HG03159 (cell line): ENCODE data around the gene ZNF841.
A peak's percentile ranks its signal among the peaks of the same experiment; 100 is the strongest.
"Not testable (repeated sequence)": the region's sequence is repeated elsewhere in the genome, so short reads cannot be mapped to it uniquely, and the experiment has no call there.

Experiments used
- ATAC-seq: cut with Tn5 transposase; IDR thresholded peaks from one replicate; pipeline ENCODE4 v1.9.1; 2021; ENCODE audit warnings: mild to moderate bottlenecking, moderate library complexity; ENCODE audit not compliant: unreplicated experiment

Gene ZNF841

DNA sequence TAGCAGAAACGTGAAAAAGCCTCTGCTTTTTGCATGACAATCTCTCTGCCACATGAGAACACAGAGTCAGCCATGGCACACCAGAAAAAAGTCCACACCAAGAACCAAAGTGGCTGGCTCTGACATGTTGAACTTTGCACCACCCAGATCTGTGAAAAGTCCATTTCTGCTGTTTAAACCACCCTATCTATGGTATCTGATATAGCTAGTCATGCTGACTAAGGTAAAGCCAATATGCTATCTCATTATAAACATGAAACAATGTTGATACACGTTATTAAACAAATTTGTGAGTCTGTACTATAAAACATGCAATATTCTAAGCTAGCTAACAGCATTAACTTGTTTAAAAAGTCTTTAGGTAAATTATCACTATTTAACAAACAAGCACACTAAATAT is 25.9 kb downstream of the ZNF841 start:
- ATAC-seq: no peak

- no peak for ATAC-seq
Observed at GRCh38 chr19:52066258-52066863, 29.2 kb downstream of the ZNF841 start.

- no peak for ATAC-seq
Observed at GRCh38 chr19:52065399-52065798, 30.2 kb downstream of the ZNF841 start.

GRCh38 chr19:52056480-52056879 is 39.1 kb downstream of the ZNF841 start:
- ATAC-seq: not testable (repeated sequence)

GRCh38 chr19:52051736-52052135 is 43.8 kb downstream of the ZNF841 start:
- not testable (repeated sequence) for ATAC-seq

- peak; percentile 86 for ATAC-seq
Observed at GRCh38 chr19:52048555-52049501, 46.7 kb downstream of the ZNF841 start, which contains the start of gene ZNF432. Gene ZNF432 (minus strand): TSS chr19:52048838. CDS start chr19:52046868, 1,970 bp downstream.

DNA sequence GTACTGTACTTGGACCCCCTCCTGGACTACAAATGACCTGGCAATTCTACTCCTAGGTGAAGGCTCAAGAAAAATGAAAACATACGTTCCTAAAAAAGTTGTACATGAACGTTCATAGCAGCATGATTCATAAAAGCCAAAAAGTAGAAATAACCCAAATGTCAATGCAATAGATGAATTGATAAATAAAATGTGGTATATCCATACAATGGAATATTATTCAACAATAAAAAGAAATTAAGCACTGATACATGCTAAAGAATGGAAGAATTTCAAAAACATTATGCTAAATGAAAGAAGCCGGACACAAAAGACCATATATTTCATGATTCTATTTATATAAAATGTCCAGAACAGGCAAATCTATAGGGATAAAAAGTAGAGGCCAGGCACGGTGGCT is 56.4 kb downstream of the ZNF841 start:
- ATAC-seq: no peak

DNA sequence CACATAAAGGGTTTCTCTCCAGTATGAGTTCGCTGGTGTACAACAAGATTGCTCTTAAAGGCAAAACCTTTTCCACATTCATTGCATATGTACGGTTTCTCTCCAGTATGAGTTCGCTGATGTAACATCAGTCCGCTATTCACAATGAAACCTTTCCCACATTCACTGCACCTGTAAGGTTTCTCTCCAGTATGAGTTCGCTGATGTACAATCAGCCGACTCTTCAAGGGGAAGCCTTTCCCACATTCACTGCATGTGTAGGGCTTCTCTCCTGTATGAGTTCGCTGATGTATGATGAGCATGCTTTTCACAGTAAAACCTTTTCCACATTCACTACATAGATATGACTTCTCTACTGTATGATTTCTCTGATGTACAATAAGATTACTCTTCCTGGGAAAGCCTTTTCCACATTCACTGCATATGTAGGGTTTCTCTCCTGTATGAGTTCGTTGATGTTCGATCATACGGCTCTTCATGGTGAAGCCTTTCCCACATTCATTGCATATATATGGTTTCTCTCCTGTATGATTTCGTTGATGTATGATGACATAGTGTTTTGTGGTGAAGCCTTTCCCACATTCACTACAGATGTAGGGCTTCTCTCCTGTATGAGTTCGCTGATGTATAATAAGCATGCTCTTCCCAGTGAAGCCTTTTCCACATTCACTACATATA is 61.4 kb downstream of the ZNF841 start:
- ATAC-seq: no peak

- peak; percentile 28 for ATAC-seq
Observed at GRCh38 chr19:52028780-52029123, 66.8 kb downstream of the ZNF841 start.

- peak; percentile 75 for ATAC-seq
Observed at GRCh38 chr19:52028027-52028779, 67.4 kb downstream of the ZNF841 start, which contains the start of gene ZNF614. Gene ZNF614 (minus strand): TSS chr19:52028379. CDS start chr19:52025745, 2,634 bp downstream.

DNA sequence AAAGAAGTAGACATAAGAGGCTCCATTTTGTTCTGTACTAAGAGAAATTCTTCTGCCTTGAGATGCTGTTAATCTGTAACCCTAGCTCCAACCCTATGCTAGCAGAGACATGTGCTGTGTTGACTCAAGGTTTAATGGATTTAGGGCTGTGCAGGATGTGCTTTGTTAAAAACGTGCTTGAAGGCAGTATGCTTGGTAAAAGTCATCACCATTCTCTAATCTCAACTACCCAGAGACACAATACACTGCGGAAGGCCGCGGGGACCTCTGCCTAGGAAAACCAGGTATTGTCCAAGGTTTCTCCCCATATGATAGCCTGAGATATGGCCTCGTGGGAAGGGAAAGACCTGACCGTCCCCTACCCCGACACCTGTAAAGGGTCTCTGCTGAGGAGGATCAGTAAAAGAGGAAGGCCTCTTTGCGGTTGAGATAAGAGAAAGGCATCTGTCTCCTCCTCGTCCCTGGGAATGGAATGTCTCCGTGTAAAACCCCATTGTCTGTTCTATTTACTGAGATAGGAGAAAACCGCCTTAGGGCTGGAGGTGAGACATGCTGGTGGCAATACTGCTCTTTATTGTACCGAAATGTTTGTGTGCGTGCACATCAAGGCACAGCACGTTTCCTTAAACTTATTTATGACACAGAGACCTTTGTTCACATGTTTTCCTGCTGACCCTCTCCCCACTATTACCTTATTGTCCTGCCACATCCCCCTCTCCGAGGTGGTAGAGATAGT is 69.1 kb downstream of the ZNF841 start:
- not testable (repeated sequence) for ATAC-seq

GRCh38 chr19:52024478-52024877 is 71.1 kb downstream of the ZNF841 start:
- not testable (repeated sequence) for ATAC-seq

- no peak for ATAC-seq
Observed at GRCh38 chr19:52022193-52022592, 73.4 kb downstream of the ZNF841 start.

DNA sequence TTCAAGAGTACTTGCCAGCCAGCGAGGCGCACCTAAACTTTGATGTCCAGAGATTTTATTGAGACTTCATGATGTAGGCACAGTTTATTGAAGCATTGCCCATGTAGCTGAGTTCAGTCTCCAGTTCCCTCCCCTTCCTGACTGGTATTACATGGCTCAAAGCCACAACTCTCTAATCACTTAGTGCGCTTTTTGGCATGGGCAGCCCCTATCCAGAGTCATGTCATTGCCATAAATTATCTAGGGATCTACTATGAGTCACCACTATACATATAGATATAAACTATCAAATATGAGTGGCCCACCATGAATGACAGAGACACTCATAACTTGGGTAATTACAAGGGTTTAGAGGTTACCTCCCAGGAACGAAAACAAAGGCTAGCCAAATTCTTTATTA is 75.1 kb downstream of the ZNF841 start:
- ATAC-seq: no peak
